ENCODE results near the gene PRC1. TPM values are rescaled to one million over a fixed set of nuclear protein-coding genes. Genes with fewer than 3 reads are reported as not detected.
A peak's percentile ranks its signal among the peaks of the same experiment; 100 is the strongest.

Gene PRC1
- total and polyA plus RNA-seq, 2 of the 13 experiments (the other 11 are each of a cell fraction or from before 2014, with no cell fraction given): 137 to 162 TPM

GRCh38 chr15:90954712-90955623 lies 39.4 kb downstream of the PRC1 start, which contains the start of gene RCCD1 (continued):
- TF ChIP-seq PHF21A (CRISPR knock-in tag; IDR thresholded peaks at IDR 0.05): peak; percentile 74
- peak; percentile 52; the same call in 1 of the 2 replicates for TF ChIP-seq POGK (CRISPR knock-in tag; conservative IDR thresholded peaks at IDR 0.05)
- no peak for TF ChIP-seq ZNF597 (CRISPR knock-in tag; IDR thresholded peaks at IDR 0.05)
- TF ChIP-seq SCMH1 (CRISPR knock-in tag; IDR thresholded peaks at IDR 0.05; ENCODE audit: borderline replicate concordance): no peak
- TF ChIP-seq ZNF431 (CRISPR knock-in tag; IDR thresholded peaks at IDR 0.05; ENCODE audit: borderline replicate concordance, low read depth): peak; percentile 72; the same call in 1 of the 2 replicates
- no peak for TF ChIP-seq ZNF235 (CRISPR knock-in tag; IDR thresholded peaks at IDR 0.05; ENCODE audit: borderline replicate concordance)
- TF ChIP-seq ZNF639 (CRISPR knock-in tag; conservative IDR thresholded peaks at IDR 0.05): peak; percentile 62; the same call in 1 of the 2 replicates
- TF ChIP-seq HNF1A (IDR thresholded peaks at IDR 0.05; ENCODE audit: low read depth): no peak
- peak; percentile 14; the same call in 1 of the 2 replicates for TF ChIP-seq HNF1A (CRISPR knock-in tag; IDR thresholded peaks at IDR 0.05; ENCODE audit: borderline replicate concordance)
- peak; percentile 94 for TF ChIP-seq ZFY (CRISPR knock-in tag; IDR thresholded peaks at IDR 0.05)
- peak; percentile 82 for TF ChIP-seq BATF2 (CRISPR knock-in tag; IDR thresholded peaks at IDR 0.05)
- peak; percentile 86 for TF ChIP-seq ZGPAT (CRISPR knock-in tag; IDR thresholded peaks at IDR 0.05)
- peak; percentile 82 for TF ChIP-seq RNF2 (conservative IDR thresholded peaks at IDR 0.05; ENCODE audit: low read depth)
- peak; percentile 39; the same call in 1 of the 2 replicates for TF ChIP-seq HOXD1 (CRISPR knock-in tag; IDR thresholded peaks at IDR 0.05)
- no peak for TF ChIP-seq NONO (IDR thresholded peaks at IDR 0.05)
- TF ChIP-seq NONO (CRISPR knock-in tag; conservative IDR thresholded peaks at IDR 0.05): peak; percentile 80; the same call in 1 of the 2 replicates
- peak; percentile 62; the same call in 1 of the 2 replicates for TF ChIP-seq PITX1 (CRISPR knock-in tag; IDR thresholded peaks at IDR 0.05)
- TF ChIP-seq CBX1 (IDR thresholded peaks at IDR 0.05; ENCODE audit: low read depth): peak; percentile 34

All from HepG2 (cell line).